PC-9 (cell line): ENCODE data around the gene KRTAP3-1. TPM values are rescaled to one million over a fixed set of nuclear protein-coding genes. Genes with fewer than 3 reads are reported as not detected.
A peak's percentile ranks its signal among the peaks of the same experiment; 100 is the strongest.

Source experiments
- BruUV-seq: library from RNA; stranded (reverse); fragments of 400-500 nt; replicated peaks from 2 replicates; lab custom pipeline; 2021; lab: Mats Ljungman, UMichigan
- CTCF ChIA-PET: fragments of 300-600 bp; sonication (Branson Sonifier 250); formaldehyde crosslinking; loops from one replicate; lab custom pipeline; 2022; ENCODE audit warnings: antibody characterized with exemption; lab: Charles Lee
- POLR2A ChIA-PET: fragments of 300-600 bp; sonication (Branson Sonifier 250); formaldehyde crosslinking; loops from one replicate; lab custom pipeline; 2022; ENCODE audit warnings: antibody characterized with exemption; ENCODE audit not compliant: unreplicated experiment; lab: Charles Lee
- DNase-seq, 2 experiments: peaks; one replicate each; pipeline versions ENCODE4 v3.0.0 to v3.0.0-alpha.2; 2015 to 2022; ENCODE audit warnings: mixed read lengths in 1 of 2
- H2AFZ ChIP-seq: fragments of 200-600 bp; sonication (generic); 2 replicates; pipeline ENCODE4 v1.8.1; 2017; ENCODE audit warnings: antibody characterized with exemption
- H3F3A ChIP-seq: fragments of 200-600 bp; sonication (generic); 2 replicates; pipeline ENCODE4 v1.8.1; 2017; ENCODE audit warnings: antibody characterized with exemption, mild to moderate bottlenecking, low read depth; ENCODE audit not compliant: insufficient read depth
- H3K27ac ChIP-seq: fragments of 200-600 bp; sonication (generic); 2 replicates; pipeline ENCODE4 v1.6.1; 2016; ENCODE audit warnings: mixed run types
- H3K27me3 ChIP-seq: fragments of 200-600 bp; sonication (generic); 2 replicates; pipeline ENCODE4 v1.6.1; 2016; ENCODE audit warnings: low read depth, mixed run types; ENCODE audit not compliant: insufficient read depth
- H3K36me3 ChIP-seq: fragments of 200-600 bp; sonication (generic); 2 replicates; pipeline ENCODE4 v1.6.1; 2016; ENCODE audit warnings: low read depth, mixed run types
- H3K4me1 ChIP-seq: fragments of 200-600 bp; sonication (generic); replicated peaks from 2 replicates; pipeline ENCODE4 v1.6.1; 2016; ENCODE audit warnings: mixed run types; ENCODE audit not compliant: insufficient read depth
- H3K4me2 ChIP-seq: fragments of 200-600 bp; sonication (generic); 2 replicates; pipeline ENCODE4 v1.6.1; 2017; ENCODE audit warnings: mixed run types
- H3K4me3 ChIP-seq: fragments of 200-600 bp; sonication (generic); 2 replicates; pipeline ENCODE4 v1.6.1; 2016; ENCODE audit warnings: mixed run types
- H3K79me2 ChIP-seq: fragments of 200-600 bp; sonication (generic); 2 replicates; pipeline ENCODE4 v1.6.1; 2017; ENCODE audit warnings: low read depth, mixed run types
- H3K9me2 ChIP-seq: fragments of 200-600 bp; sonication (generic); 2 replicates; pipeline ENCODE4 v1.8.1; 2017; ENCODE audit warnings: mild to moderate bottlenecking; ENCODE audit not compliant: insufficient read depth
- H3K9me3 ChIP-seq: fragments of 200-600 bp; sonication (generic); 2 replicates; pipeline ENCODE4 v1.8.1; 2016; ENCODE audit warnings: low read depth; ENCODE audit not compliant: insufficient read depth
- H4K20me1 ChIP-seq: fragments of 200-600 bp; sonication (generic); 2 replicates; pipeline ENCODE4 v1.8.1; 2017; ENCODE audit not compliant: insufficient read depth
- CTCF ChIP-seq: fragments of 200-600 bp; sonication (generic); conservative IDR thresholded peaks from 2 replicates; pipeline ENCODE4 v1.6.1; 2017; ENCODE audit warnings: mixed run types, antibody characterized with exemption, mild to moderate bottlenecking, moderate library complexity
- EZH2 ChIP-seq: fragments of 200-600 bp; sonication (generic); IDR thresholded peaks from 2 replicates; pipeline ENCODE4 v1.8.0; 2017; ENCODE audit warnings: antibody characterized with exemption, low read depth
- intact Hi-C: fragments of 100-400 bp; cut with micrococcal nuclease; formaldehyde crosslinking; loops from one replicate; pipeline ENCODE4 v1.10.0; 2022; ENCODE audit not compliant: unreplicated experiment
- total RNA-seq: library from RNA; stranded (reverse); gene quantifications from 2 replicates; pipeline ENCODE4 v1.2.3, GENCODE V29; 2021

KRTAP3-1 gene
- total RNA-seq, 1 experiment from 2014 or later: not detected

- POLR2A ChIA-PET: interaction anchor here (0.7 kb wide), 1 partner anchor 107 kb away, joined by 5 read pairs; no protein-coding TSS in a partner anchor
- BruUV-seq: no TSS peak
- Histone ChIP-seq H3K36me3 (no peaks in the 10 kb centered on the region), H3K9me2 (no peaks in the 10 kb centered on the region), H2AFZ (no peak overlapping the region), H4K20me1 (no peaks in the 10 kb centered on the region), H3F3A (no peaks in the 10 kb centered on the region), H3K4me3 (no peak overlapping the region), H3K27ac (no peak overlapping the region), H3K27me3 (no peaks in the 10 kb centered on the region), H3K79me2 (no peaks in the 10 kb centered on the region), H3K9me3 (0 out of 2 replicates have a peak, but pooled peaks cover 4% of the 10 kb centered on the region), H3K4me1 (no peaks in the 10 kb centered on the region), H3K4me2 (no peak overlapping the region)
- TF ChIP-seq CTCF (no peak), EZH2 (no peak)
- CTCF ChIA-PET: no interaction called here
- intact Hi-C loops: no loop called here
- DNase-seq: no peak
Observed at GRCh38 chr17:40996829-40997228, 12.1 kb downstream of the KRTAP3-1 start.

GRCh38 chr17:40995116-40995515, 13.8 kb downstream of the KRTAP3-1 start:
- Histone ChIP-seq H3K27ac (no peak overlapping the region), H4K20me1 (no peaks in the 10 kb centered on the region), H3K9me3 (no peaks in the 10 kb centered on the region; the same call in 1 of the 2 replicates), H3K4me2 (no peak overlapping the region), H3F3A (no peaks in the 10 kb centered on the region), H3K79me2 (no peaks in the 10 kb centered on the region), H3K27me3 (no peaks in the 10 kb centered on the region), H3K4me1 (no peaks in the 10 kb centered on the region), H3K4me3 (no peak overlapping the region), H3K9me2 (0 out of 2 replicates have a peak, but pooled peaks cover 2% of the 10 kb centered on the region), H3K36me3 (no peaks in the 10 kb centered on the region), H2AFZ (no peak overlapping the region)
- TF ChIP-seq CTCF: no peak
- ChIA-PET CTCF (no interaction called here), POLR2A (interaction anchor here (0.6 kb wide), 1 partner anchor 513 kb away, joined by 4 read pairs; no protein-coding TSS in a partner anchor)
- no TSS peak for BruUV-seq
- DNase-seq: no peak
- intact Hi-C loops: no loop called here

- Histone ChIP-seq H4K20me1 (no peaks in the 10 kb centered on the region), H3K27me3 (no peaks in the 10 kb centered on the region), H3K4me1 (no peaks in the 10 kb centered on the region), H3K36me3 (no peaks in the 10 kb centered on the region), H3K27ac (no peak within 1 kb of the TSS), H3F3A (no peaks in the 10 kb centered on the region), H3K9me3 (no peaks in the 10 kb centered on the region; the same call in 1 of the 2 replicates), H3K9me2 (0 out of 2 replicates have a peak, but pooled peaks cover 3% of the 10 kb centered on the region), H2AFZ (0 out of 2 replicates have a peak within 1 kb of the TSS, but pooled peaks have one; percentile 29), H3K79me2 (no peaks in the 10 kb centered on the region), H3K4me2 (no peak within 1 kb of the TSS), H3K4me3 (no peak within 1 kb of the TSS)
- POLR2A ChIA-PET: no interaction called here
- TF ChIP-seq EZH2 (no peak), CTCF (no peak)
- intact Hi-C loops: no loop called here
- no TSS peak for BruUV-seq
- CTCF ChIA-PET: no interaction called here
- DNase-seq: no peak
Observed at GRCh38 chr17:40993839-40994238, 15.1 kb downstream of the KRTAP3-1 start, which contains the start of gene KRTAP3-3. TSS of gene KRTAP3-3 (minus strand) at chr17:40994164. CDS start at chr17:40994097, 67 bp downstream.
